Body of pancreas (tissue), 4 donors: ENCODE results near the gene HARBI1. TPM values are rescaled to one million over a fixed set of nuclear protein-coding genes. Genes with fewer than 3 reads are reported as not detected.
A peak's percentile ranks its signal among the peaks of the same experiment; 100 is the strongest.
"Not testable (repeated sequence)": the region's sequence is repeated elsewhere in the genome, so short reads cannot be mapped to it uniquely, and the experiment has no call there.

Experiments used
- ATAC-seq: fragments of 150-250 bp; one replicate; pipeline ENCODE4 v1.9.1; 2016
- DNase-seq, 4 donors: peaks; one replicate each; pipeline ENCODE4 v3.0.0-alpha.2; 2019
- H3K27ac ChIP-seq, 4 donors: fragments of 200-600 bp; sonication (generic); 1 replicate in 3 of 4; 2 replicates in 1 of 4; pipeline versions ENCODE4 v1.5.1 to v1.6.1; 2016 to 2019; ENCODE audit warnings: mild to moderate bottlenecking in 1 of 4, mixed read lengths in 1 of 4, moderate library complexity in 1 of 4
- H3K27me3 ChIP-seq, 2 donors: fragments of 200-600 bp; sonication (generic); one replicate each; pipeline ENCODE4 v1.6.0; 2016; ENCODE audit warnings: mild to moderate bottlenecking in 1 of 2
- H3K36me3 ChIP-seq, 2 donors: fragments of 200-600 bp; sonication (generic); replicated peaks in 1 of 2; 2 replicates each; pipeline ENCODE4 v1.5.1; 2016; ENCODE audit warnings: low read depth in 2 of 2; ENCODE audit not compliant: insufficient read depth in 1 of 2
- H3K4me1 ChIP-seq: fragments of 200-600 bp; sonication (generic); one replicate; pipeline ENCODE4 v1.6.0; 2016
- H3K4me3 ChIP-seq, 2 donors: fragments of 200-600 bp; sonication (generic); 1 replicate in 1 of 2; 2 replicates in 1 of 2; pipeline ENCODE4 v1.5.1; 2016 to 2019
- H3K9me3 ChIP-seq, 3 donors: fragments of 200-600 bp; sonication (generic); 1 replicate in 2 of 3; 2 replicates in 1 of 3; pipeline ENCODE4 v1.5.1; 2016
- POLR2A ChIP-seq, 3 donors: fragments of 450-650 bp; IDR thresholded peaks; one replicate each; pipeline ENCODE4 v1.6.1; 2016; ENCODE audit warnings: antibody characterized with exemption in 3 of 3, mild to moderate bottlenecking in 2 of 3
- WGBS, 2 donors: methylation state at CpG; one replicate each; pipeline ENCODE4 v1.1.5; 2017; 5-methylcytosine and 5-hydroxymethylcytosine counted together
- intact Hi-C: fragments of 100-400 bp; cut with DNase I; formaldehyde crosslinking; loops from one replicate; pipeline ENCODE4 v1.15.1; 2023
- total RNA-seq, 2 donors: library from RNA; depleted of rRNA; stranded (reverse); fragments of >200 nt; gene quantifications; one replicate each; pipeline ENCODE4 v1.1.0, GENCODE V29; 2016
- TF ChIP-seq, protein P1 (sequence below), 7 experiments: fragments of 450-650 bp in 4 of 7; fragments of 200-600 bp in 3 of 7; sonication (generic) in 3 of 7; IDR thresholded peaks; one replicate each; pipeline ENCODE4 v1.5.1; 2016 to 2019; ENCODE audit warnings: antibody characterized with exemption in 7 of 7

The HARBI1 gene
- total RNA-seq, 2 donors from 2014 or later: 2.0 to 2.6 TPM

DNA sequence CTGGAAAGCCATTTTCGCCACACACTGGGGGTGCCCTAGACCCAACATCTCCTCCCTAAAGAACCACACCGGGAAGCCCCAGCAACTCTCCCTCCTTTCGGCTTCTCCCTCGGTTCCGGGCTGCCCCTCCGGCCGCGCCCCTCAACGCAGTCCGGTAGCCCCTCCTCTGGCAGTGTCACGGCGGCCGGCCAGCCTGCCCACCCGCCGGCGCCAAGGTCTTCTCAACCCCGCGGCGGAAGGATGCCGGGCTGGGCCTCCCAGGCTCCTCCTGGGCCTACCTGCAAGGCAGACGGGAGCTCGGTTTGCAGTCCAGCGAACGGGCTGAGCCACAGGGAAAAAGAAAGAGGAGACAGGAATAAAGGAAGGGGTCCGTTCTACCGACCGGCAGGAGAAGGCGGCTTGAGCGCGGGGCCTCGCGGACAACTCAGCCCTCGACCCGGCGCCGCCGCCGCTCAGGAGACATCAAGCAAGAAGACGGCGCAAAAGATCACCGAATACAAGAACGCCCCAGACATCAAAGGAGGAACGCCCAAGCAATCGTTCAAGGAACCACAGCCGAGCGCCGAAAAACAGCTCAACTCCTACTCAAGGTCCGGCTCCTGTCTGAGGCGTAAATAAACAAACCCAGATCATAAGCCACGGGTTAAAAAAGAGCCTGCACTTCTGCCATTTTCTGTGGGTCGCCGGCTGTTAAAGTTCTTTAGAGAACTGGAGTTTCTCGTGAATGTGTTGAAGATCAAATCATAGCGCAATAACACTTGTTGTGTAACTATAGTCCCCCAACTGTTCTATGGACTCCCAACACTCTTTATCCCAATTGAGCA, 23.3 kb downstream of the HARBI1 start, which contains the start of gene AMBRA1:
Gene AMBRA1 (minus strand): TSS at position 474 of the 824 bp plus-strand sequence. CDS start 45,643 bp downstream, outside the sequence.
- no peaks in the 10 kb centered on the region for H3K36me3 ChIP-seq
- no peaks in the 10 kb centered on the region for H3K27me3 ChIP-seq
- peaks cover 34% of the 10 kb centered on the region for H3K4me1 ChIP-seq
- peak; percentile 82 to 91 (median 86) for DNase-seq
- peak; percentile 98 for ATAC-seq
- WGBS, 2 donors: 1 to 2% methylated on average over 38 to 45 of the region's 54 CpGs
- H3K4me3 ChIP-seq: peak within 1 kb of the TSS; percentile 72 to 85
- peak within 1 kb of the TSS; percentile 55 to 80 (median 72) for H3K27ac ChIP-seq
- TF ChIP-seq POLR2A (IDR thresholded peaks at IDR 0.05): peak in 2 of 3 donors; percentile 74 to 76
- TF ChIP-seq, protein P1, sequence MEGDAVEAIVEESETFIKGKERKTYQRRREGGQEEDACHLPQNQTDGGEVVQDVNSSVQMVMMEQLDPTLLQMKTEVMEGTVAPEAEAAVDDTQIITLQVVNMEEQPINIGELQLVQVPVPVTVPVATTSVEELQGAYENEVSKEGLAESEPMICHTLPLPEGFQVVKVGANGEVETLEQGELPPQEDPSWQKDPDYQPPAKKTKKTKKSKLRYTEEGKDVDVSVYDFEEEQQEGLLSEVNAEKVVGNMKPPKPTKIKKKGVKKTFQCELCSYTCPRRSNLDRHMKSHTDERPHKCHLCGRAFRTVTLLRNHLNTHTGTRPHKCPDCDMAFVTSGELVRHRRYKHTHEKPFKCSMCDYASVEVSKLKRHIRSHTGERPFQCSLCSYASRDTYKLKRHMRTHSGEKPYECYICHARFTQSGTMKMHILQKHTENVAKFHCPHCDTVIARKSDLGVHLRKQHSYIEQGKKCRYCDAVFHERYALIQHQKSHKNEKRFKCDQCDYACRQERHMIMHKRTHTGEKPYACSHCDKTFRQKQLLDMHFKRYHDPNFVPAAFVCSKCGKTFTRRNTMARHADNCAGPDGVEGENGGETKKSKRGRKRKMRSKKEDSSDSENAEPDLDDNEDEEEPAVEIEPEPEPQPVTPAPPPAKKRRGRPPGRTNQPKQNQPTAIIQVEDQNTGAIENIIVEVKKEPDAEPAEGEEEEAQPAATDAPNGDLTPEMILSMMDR (IDR thresholded peaks at IDR 0.05): no peak
- H3K9me3 ChIP-seq: no peaks in the 10 kb centered on the region
- intact Hi-C loops: no loop called here

DNA sequence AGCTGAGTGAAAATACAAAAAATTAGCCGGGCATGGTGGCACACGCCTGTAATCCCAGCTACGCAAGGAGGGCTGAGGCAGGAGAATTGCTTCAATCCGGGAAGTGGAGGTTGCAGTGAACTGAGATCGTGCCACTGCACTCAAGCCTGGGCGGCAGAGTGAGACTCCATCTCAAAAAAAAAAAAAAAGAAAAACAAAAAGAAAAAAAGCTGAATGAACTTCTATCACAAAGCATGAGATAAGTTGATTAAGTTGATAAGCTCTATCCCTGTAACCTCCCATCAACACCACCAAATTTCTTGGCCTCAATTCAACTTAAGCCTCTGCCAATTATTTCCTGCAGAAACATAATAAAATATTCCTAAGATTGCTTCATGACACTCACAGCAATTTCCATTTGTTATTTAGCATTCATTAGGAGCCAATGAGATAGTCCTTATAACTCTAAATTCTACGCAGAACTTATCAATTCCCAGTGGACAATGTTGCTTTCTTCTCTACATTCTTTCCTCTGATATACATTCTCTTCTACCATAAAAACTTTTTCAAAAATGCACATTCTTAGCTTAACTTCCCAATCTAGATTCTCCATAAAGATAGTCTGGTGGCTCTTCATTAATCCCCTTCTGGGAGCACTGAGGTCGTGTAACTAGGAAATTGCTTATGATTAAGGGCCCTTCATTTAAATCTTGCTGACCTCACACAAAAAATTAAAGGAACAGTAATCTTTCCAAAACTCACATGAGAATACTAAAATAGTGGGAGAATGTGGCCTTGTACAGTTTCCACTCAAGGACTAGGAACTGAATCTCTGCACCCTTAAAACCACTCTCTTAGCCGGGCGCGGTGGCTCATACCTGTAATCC, 26.1 kb downstream of the HARBI1 start:
- TF ChIP-seq, protein P1 (IDR thresholded peaks at IDR 0.05): no peak
- TF ChIP-seq POLR2A (IDR thresholded peaks at IDR 0.05): no peak
- intact Hi-C loops: no loop called here
- Histone ChIP-seq H3K4me3 (no peak overlapping the region), H3K36me3 (no peaks in the 10 kb centered on the region), H3K9me3 (no peaks in the 10 kb centered on the region), H3K27me3 (no peaks in the 10 kb centered on the region), H3K27ac (peak overlapping the region in 1 of 4 donors; percentile 30), H3K4me1 (peaks cover 34% of the 10 kb centered on the region)
- DNase-seq (no peak), ATAC-seq (no peak)
- WGBS, 2 donors: 54% methylated on average over 11 of the region's 11 CpGs

DNA sequence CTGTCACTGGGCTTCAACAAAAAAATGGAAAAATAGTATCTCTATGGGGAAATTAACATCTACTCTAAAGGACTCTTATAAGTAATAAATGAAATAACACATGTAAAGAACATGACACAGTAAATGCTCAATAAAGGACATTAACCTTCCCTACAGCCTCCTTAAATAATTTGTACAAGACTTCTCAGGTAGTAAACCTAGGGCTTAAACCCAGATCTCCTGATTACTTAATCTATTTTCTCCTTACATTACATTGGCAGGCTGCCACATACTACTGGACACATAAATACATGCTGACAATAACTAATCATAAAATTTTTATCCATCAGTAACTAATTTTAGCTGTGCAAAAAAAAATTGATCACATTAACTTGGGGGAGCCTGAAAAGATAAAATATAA, 28.1 kb downstream of the HARBI1 start:
- intact Hi-C loops: no loop called here
- Histone ChIP-seq H3K4me3 (no peak overlapping the region), H3K4me1 (peaks cover 29% of the 10 kb centered on the region), H3K9me3 (no peaks in the 10 kb centered on the region), H3K27me3 (no peaks in the 10 kb centered on the region), H3K36me3 (no peaks in the 10 kb centered on the region), H3K27ac (no peak overlapping the region)
- ATAC-seq (no peak), DNase-seq (no peak)
- TF ChIP-seq, protein P1 (IDR thresholded peaks at IDR 0.05): no peak
- no peak for TF ChIP-seq POLR2A (IDR thresholded peaks at IDR 0.05)

DNA sequence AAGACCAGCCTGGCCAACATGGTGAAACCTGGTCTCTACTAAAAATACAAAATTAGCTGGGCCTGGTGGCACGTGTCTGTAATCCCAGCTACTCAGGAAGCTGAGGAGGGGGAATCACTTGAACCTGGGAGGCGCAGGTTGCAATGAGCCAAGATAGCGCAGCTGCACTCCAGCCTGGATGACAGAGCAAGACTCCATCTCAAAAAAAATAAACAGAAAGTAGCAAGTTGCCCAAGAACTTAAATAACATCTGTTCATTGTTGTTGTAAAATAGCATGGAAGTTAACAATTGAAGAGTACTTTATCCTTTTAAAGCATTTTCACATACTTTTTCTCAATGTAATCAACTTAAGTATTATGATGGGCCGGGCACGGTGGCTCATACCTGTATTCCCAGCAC, 28.9 kb downstream of the HARBI1 start:
- Histone ChIP-seq H3K27me3 (no peaks in the 10 kb centered on the region), H3K4me1 (peaks cover 28% of the 10 kb centered on the region), H3K4me3 (no peak overlapping the region), H3K9me3 (no peaks in the 10 kb centered on the region), H3K36me3 (no peaks in the 10 kb centered on the region), H3K27ac (no peak overlapping the region)
- ATAC-seq (no peak), DNase-seq (no peak)
- TF ChIP-seq POLR2A (IDR thresholded peaks at IDR 0.05): no peak
- TF ChIP-seq, protein P1 (IDR thresholded peaks at IDR 0.05): no peak
- WGBS, 2 donors: 88 to 90% methylated on average over 5 of the region's 5 CpGs
- intact Hi-C loops: no loop called here

DNA sequence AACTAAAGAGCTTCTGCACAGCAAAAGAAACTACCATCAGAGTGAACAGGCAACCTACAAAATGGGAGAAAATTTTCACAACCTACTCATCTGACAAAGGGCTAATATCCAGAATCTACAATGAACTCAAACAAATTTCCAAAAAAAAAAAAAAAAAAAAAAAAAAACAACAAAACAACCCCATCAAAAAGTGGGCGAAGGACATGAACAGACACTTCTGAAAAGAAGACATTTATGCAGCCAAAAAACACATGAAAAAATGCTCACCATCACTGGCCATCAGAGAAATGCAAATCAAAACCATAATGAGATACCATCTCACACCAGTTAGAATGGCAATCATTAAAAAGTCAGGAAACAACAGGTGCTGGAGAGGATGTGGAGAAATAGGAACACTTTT, 33.5 kb downstream of the HARBI1 start:
- WGBS, 2 donors: 100% methylated on average over 1 of the region's 1 CpG; no CpG with 5 or more reads in 1 of the 2 donors
- H3K4me1 ChIP-seq, DNase-seq, ATAC-seq, H3K27me3 ChIP-seq, H3K36me3 ChIP-seq, H3K9me3 ChIP-seq, H3K27ac ChIP-seq, H3K4me3 ChIP-seq, intact Hi-C loops: not testable (repeated sequence)
